ENCODE results near the gene HBS1L.

The HBS1L gene

DNA sequence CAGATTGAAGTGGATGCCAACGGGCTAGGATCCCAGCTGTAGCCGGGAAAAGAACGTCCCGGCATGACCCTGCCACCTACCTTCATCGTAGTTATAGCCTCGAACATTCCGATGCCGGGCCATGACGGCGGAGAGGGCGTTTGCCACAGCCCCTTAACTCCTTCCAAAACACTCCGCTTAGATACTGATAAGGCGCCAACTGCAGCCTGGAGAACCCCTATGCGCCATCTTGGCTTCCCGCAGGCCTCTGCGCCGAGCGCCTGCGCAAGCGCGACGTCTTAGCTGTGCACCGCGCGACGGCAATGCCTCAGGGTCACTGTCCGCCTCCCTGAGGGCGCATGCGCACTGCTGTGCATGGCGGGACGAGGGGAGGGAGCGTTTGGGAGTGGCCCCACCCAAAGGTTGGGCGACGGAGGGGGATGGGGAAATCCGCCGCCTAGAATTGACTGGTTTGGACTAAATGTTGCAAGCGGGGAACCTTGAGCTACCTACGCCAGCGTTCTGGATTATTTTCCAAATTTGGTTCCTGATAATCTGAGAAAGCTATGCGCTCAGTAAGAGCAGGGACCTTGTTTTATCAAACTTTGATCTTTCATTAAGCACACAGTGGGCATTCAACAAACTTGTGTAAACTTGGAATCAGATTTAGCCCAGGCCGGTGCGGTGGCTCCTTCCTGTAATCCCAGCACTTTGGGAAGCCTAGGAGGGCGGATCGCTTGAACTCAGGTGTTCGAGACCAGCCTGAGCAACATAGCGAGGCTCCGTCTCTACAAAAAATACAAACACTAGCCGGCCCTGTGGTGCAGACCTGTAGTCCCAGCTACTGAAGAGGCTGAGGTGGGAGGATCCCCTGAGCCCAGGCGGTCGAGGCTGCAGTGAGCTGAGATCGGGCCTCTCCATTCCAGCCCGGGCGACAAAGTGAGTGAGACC is at the start of gene HBS1L:
TSS of gene HBS1L (minus strand) at position 254 of the 930 bp plus-strand sequence. CDS start at position 123, 131 bp downstream.
- DNase-seq = peak; percentile 93 to 96

DNA sequence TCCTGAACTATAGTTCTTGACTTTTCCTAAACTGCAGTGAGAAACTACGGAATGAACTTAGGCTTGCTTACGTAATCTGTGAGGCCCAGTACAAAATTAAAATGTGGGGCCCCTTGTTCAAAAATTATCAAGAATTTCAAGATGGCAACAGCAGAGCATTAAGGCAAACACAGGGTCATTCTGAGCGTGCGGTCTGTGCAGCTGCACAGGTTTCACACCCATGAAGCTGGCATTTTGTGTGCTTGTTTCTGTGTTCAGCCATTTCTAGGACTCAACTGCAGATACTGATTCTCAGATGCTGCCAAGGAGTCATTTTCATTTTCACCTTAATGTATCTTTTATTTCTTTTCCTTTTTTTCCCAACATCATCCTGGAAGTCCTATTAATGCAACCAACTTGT is 49.6 kb upstream of the HBS1L start:
- DNase-seq = no peak

DNA sequence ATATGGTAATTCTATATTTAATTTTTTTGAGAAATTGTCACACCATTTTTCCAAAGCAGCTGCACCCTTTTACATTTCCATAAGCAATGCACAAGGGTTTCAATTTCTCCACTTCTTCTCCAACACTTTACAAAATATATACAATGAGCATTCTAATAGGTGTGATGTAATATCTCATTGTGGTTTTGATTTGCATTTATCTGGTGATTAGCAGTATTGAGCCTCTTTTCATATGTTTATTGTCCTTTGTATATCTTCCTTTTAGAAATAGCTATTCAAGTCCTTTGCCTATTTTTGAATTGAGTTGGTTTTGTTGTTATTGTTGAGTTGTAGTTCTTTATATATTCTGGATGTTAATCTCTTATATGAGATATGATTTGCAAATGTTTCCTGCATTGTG is 47.6 kb upstream of the HBS1L start:
- DNase-seq = no peak

DNA sequence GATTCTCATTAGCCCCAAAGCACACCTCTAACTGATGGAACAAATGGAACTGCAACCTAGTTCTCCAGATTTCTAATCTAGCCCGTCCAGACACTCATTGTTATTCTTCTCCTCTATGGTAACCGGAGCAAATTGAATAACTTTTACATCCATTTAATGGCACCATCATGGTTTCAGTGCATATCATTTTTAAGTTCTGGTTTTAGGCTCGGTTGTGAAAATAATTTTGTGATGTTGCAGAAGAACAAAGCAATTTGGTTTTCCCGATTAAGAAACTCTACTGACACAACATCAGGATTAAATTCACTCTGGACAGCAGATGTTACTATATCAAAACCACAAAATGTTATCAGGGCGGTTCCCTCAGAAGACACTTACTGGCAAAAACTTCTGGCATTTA is 42.5 kb upstream of the HBS1L start:
- DNase-seq = no peak

DNA sequence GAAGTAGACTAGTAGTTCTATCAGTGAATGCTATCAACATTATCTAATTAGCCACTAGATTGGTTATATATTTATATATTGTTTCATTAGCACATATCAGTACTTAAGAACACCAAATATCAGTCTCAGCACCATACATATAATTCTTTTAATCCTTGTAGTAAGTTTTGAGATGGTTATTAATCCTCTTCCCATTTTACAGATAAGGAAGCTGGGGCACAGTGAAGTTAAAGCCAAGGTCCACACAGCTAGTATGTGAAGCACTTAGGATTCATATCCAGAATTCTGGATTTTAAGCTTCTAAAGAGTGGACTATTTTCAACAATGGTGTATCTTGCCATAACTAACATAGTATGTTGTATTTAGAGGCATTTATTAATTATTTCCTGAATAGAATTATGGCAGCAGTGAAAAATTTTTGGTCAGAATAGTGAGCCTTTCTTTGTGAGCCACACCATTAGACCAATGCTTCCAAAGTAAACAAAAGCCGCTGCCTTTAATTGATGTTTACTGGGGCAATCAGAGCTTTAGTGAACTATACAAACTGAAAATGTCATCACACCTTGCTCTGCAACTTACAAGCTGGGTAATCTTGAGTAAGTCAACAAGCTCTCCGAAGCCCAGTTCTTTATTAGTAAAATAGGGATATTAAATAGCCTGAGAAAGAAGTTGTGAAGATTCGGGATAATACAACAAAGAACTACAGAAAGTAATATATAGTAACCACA is 41.9 kb upstream of the HBS1L start:
- DNase-seq = no peak

DNA sequence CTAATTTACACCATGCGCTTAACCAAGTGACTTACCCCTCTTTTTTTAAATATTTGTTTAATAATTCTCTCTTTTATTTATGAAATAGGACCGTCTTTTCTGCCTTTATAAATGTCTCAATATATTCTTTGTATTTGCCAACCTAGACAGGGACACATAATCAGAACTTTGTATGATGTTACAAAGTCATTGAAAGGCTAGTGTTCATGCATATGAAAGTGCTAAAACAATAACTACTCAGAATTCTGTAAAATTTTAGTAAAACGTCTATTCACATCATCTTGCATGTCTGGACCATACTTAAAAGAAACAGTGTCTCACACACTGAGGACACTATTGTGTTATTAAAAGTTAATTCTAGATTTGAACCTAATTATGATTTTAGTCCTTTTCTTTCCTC is 41.1 kb upstream of the HBS1L start:
- no peak for DNase-seq

DNA sequence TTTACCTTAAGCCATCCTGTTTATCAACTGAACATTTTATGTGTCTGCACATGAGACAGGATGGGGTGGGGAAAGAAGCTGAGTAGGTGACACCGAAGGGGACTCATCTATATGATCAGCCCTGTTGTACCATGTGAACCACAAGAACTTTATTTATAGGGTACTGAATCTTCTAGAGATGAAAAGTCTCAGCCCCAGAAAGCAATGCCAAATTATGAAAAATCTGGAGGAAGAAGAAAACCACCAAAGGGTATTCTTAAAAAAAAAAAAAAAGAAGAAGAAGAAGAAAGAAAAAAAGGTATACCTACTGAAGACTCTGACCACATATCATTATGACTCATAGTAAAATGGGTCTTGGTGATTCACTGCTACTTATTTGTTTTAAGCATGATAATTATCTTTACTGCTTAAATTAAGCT is 39.8 kb upstream of the HBS1L start:
- DNase-seq = no peak

DNA sequence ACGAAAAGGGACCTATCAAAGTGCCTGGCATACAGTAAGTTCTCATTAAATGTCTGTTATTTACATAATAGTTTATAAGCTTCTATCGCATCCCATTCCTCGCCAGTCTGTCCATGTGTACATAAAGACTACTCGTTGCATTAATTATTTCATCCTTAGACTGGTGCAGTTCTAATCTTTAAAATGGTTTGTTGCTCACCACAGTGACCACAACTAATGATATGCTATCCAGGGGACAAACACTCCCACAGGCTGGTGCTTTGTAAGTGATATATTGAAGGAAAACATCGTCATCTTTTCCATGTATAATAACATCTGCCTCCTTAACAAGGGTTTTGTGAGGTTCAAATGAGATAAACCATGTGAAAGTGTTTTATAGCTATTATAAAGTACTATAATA is 39.0 kb upstream of the HBS1L start:
- DNase-seq = no peak

DNA sequence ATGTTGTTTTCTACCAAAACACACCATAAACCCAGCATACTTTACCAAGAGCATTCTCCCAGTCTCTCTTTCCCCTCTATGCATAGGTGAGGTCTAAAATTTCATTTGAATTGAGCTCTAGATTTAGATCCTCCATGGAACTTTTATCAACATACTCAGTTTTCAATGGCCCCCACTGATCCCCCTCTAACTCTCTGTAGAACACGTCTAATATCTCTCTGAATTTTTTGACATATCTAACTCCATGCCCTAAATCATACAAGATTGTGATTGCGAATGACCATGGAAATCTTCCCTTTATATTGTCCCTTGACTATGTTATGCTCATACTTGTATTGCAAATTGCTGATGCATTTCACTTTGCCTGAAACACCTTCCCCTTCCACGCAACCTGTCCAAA is 38.1 kb upstream of the HBS1L start:
- DNase-seq = no peak

DNA sequence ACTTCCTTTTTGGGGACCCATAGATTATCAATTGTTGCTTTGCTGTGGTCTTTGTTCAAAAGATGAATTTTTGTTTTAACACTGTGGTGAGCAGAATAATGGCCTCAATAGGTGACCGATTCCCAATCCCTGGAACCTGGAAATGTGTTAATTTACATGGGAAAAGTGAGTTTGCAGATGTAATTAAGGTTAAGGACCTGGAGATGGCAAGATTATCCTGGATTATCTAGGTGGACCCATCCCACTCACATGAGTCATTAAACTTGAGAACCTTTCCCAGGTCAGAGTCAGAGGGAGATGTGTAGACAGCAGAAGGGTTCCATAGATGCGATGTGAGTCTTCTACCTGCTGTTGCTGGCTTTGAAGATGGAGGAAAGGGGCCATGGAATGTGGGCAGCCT is 36.2 kb upstream of the HBS1L start:
- no peak for DNase-seq

DNA sequence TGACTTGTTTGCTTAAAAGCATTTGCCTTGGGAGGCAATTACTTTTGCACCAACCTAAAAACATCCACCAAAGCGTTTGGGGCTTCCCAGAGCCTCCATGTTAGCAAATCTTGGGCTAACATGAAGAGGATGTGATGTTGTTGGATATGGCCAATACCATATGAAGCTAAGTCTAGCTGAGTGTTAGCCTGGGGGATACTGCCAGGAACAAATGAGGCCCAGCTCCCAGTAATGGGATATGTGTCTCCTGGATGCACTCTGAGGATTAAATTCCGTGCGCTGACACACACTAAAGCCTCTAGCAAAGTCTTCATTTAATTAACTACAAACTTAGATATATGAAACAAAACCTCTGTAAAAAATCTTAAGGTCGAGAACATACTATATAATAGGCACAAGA is 35.3 kb upstream of the HBS1L start:
- DNase-seq = no peak

DNA sequence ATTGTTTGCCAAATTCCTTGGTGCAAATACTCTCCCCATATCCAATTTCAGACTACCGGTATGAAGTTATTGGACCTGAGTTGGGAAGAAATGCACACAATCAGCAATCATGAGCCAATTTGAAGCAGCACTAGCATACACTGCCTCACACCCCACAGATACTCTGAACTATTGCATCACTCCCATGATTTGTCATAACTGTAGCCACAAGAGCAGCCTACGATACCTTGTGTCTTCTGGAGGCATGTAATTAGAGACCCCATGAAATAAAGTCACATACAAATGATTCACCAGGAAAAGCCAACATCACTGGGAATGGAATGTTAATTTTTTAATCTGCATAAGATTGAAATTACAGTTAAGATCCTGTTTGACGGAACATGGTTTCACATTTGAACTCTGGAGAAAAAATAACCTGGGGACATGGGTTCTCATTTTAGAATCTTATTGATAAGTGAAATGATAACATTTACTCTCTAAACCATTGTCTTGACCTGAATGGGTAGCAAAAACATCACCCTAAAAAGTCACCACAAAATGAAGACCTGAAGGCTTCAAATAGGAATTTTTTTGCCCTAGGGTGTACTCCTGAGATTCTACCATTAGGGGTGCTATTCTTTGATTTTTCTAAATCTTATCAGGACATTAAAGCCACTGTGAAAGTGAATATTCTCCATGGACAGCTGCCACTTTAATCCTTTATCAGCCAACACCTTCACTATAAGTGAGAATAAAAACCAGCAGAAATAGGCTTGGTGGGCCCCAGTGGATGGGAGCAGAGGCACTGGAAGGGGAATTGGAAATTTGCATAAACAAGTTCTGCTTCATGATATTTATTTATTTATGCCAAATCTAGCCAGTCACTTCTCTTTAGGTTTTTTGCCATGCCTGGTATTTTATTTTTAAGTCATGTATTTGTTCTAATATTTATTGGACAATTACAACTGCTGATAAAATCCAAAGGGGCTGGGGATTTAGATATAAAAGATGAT is 34.5 kb upstream of the HBS1L start:
- no peak for DNase-seq

DNA sequence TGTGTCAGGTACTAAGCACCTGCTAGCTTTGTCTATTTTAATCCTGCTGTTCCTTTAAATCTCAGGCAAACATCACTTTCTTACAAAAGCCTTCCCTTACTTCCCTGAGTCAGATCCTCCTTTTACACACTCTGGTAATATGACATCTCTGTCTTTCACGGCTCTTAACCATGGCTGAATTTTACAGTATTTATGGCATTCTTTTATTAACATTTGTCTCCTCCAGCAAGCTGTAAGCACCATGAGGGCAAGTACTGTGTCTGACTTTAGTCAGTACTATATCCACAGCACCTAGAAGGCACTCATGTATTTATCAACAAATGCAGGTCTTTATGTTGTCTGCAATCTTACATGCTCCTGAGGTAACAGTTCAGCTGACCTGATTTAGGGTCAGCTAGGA is 33.7 kb upstream of the HBS1L start:
- DNase-seq = no peak

DNA sequence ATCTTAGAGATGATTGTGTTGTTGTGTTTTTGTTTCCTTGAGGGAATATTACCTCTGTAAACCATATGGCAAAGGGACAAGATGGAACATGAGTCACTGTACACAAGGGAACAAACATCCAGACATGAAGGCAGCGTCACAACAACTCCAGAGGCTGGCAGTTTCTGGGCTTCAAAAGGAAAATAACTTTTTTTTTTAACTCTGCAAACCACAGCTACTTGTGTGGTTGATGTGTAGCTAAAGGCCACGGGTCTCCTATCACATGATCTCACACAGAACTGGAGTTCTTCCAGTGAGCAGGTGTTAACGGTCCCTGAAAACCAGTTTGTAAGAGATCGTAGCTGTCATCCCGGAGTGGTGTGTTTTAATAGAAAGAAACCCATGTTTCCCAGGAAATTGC is 33.2 kb upstream of the HBS1L start:
- DNase-seq = no peak

DNA sequence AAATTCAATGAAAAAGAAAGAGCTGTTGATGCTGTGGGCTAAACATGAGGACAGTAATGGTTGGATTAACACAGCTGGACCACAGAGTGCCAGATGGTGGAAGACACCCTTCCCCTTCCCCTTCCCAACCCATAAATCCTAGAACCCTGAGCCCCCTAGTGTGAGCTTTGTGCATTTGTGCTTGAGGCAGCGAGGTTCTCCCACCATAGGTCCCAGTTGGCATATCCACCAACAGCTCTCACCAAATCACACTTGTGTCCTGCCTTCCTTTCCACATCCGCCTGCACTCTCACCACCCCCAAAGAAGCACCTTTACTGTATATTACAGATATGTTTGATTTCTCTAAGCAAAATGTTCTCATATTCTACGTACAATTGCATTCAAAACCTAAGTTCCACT is 32.8 kb upstream of the HBS1L start:
- no peak for DNase-seq

DNA sequence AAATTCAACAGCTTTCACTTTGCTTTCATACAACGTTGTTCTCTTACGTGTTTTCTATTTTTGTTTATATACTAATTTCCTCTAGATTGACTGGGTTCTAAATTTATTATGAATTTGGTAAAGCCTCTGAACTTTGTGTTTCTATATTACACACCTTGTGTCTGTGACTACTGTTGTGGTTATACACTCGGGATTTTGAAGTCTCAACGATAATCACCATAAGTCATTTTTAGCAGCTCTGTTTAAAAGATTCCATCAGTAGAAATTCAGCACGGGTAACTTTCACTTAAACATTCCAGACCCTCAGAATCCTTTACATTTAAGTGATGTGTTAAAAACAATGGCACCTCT is 31.8 kb upstream of the HBS1L start:
- no peak for DNase-seq

DNA sequence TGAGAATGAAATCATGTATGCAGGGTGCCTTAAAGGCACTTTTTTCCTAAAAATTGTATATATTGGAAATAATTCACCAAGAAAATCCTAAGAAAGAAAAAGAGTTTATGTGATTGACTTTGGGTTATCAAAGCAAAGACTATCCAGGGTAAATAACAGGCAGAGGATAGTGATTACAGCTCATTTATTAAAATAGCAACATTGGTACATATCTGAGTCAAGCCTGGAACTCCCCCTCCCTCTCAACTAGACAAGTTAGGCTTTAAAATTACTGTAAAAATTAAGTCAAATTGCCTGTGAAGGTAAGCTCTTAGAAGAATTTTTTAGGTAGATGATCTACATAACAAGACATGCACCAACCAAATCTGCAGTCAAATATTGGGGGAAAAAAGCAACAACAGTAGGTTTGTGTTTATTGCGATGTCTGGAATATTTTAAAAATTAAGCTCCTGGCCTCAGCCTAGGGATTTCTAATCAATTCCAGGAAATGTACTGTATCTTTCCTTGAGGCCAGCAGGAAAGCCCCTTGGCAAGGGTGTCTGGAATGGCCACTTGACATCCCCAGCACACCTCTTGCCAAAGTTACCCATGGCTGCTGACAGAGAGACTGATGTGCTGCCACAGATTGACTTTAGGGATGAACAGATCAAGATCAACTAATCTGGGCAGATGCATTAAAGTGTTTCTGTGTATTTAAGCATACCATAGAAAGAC is 31.2 kb upstream of the HBS1L start:
- DNase-seq = no peak

DNA sequence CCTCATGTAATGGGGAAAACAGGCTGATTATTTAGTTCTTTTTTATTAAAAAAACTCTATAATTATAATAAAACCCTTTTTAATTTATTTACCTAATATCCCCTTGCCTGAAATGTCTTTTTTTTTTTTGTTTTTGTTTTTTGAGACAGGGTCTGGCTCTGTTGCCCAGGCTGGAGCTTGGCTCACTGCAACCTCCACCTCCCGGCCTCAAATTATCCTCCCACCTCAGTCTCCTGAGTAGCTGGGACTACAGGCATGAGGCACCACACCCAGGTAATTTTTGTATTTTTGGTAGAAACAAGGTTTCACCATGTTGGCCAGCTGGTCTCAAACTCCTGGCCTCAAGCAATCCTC is 30.3 kb upstream of the HBS1L start:
- no peak for DNase-seq

DNA sequence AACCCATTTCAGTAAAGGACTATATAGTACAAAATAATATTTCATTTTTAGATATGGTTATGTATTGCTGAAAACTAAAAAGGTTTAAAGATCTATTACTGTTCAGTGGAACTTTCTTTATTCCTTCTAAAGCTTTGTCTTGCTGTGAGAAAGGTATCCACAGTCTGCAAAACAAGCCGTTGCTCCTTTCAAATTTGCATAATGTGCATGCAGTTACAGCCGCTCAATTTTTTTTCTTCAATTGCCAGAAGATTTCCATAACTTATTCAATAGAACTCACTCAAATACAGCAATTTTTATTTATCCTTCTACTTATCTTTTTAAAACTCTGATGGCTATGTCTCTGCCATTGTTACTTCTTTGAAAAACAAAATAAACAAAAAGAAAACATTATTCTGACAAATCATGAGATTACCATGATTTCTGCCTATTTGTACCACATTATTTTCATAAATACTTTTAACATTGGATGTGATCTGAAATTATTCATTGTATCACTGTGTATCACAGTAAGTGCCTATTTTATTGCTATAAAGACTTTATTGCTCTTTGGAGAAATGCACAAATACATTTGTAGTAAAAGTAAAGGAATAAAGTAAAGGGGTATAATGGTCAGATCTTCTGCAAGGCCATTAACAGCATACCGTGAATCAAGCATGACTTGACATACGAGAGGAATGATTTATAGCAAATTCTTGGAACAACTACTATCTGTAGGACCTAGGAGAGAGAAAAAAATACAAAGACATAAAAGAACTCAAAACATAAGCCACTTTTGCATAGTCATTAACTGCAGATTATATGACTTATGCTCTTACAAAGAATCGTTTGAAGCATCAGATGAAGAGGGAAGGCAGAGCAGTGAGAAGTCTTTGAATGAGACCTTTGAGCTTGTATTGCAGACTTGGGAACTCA is 29.6 kb upstream of the HBS1L start:
- no peak for DNase-seq

DNA sequence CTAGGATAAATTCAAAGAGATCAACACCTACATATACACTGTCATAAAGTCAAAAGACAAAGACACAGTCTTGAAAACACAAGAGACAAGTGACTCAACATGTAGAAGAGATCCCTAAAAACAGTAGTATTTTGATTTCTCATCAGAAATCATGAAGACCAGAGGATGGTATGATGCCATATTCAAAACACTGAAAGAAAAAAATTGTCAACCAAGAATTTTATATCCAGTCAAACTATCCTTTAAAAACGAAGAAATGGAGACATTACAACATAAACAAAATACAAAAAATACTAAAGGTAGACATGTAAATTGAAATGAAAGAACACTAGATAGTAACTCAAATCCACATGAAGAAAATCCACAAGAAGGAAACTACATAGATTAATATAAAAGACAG is 27.3 kb upstream of the HBS1L start:
- DNase-seq = no peak

DNA sequence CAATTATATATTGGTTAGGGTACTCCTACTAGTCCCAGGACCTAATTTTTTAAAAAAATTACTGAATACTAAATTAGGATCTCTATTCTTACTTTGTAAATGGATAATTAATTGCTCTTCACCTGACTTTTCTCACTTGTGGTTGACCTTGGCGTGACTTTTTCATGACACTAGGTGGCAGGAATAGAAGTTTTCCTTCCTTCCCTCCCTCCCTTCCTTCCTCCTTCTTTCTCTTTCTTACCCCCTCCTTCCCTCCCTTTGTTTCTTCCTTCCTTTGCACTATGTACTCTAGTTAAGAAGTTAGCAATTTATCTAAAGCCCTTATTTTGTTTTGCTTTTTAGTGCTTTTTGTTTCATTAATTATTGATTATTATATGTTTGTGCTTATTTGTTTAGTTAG is 20.4 kb upstream of the HBS1L start:
- DNase-seq = no peak

All from hippocampal formation (tissue), 2 donors.